HG03457 (cell line): ENCODE data around the gene RFC4.

Experiments used
- ATAC-seq: cut with Tn5 transposase; IDR thresholded peaks from one replicate; pipeline ENCODE4 v1.9.1; 2021; ENCODE audit warnings: moderate number of reproducible peaks; ENCODE audit not compliant: unreplicated experiment

The RFC4 gene

DNA sequence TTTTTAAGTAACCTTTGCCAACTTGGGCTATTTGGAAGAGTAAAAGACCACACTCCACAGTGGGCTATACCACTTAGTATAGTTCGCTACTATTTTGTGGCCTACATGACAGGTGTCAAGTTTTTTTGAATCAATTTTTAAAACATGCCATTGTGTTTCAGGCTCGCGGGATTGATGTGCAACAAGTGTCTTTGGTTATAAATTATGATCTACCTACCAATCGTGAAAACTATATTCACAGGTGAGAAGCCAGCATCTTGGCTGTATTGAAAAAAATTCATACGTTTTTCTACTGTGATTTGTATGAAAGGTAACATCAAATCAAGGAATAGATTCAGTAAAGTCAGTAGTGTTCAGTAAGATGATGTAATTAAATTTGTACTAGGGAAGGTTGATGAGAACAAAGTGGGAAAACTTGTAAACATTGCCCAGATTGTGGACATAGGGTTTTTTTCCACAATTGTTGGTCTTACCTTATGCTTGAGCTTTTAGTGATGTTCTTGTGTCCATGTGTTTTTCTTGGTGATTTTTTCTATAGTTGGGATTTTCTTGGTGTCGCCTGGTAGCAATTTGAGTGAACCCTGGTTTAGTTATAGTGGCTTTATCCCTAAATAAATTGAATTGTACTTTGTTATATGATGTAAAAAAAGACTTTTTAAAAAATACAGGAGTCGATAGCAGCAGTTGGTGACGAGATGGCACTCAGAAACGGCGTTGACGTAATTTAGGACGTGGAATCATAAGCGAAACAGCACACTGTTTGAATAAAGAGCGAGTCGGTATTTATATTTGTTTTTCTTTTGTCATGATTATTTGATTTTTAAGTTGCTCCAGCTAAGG, 18.4 kb downstream of the RFC4 start:
- no peak for ATAC-seq

DNA sequence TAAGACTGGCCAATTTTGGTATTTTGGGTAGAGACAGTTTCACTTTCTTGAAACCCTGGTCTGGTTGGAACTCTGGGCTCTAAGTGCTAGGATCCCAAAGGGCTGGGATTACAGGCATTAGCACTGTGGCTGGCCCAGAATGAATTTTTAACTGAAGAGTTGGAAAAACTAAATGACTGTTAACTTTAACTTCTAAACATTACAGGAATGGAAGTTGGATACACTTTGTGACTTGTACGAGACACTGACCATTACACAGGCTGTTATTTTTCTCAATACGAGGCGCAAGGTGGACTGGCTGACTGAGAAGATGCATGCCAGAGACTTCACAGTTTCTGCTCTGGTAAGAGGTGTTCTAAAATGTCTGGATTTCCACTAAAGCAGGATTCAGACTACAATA, 19.4 kb downstream of the RFC4 start:
- ATAC-seq, result no peak

DNA sequence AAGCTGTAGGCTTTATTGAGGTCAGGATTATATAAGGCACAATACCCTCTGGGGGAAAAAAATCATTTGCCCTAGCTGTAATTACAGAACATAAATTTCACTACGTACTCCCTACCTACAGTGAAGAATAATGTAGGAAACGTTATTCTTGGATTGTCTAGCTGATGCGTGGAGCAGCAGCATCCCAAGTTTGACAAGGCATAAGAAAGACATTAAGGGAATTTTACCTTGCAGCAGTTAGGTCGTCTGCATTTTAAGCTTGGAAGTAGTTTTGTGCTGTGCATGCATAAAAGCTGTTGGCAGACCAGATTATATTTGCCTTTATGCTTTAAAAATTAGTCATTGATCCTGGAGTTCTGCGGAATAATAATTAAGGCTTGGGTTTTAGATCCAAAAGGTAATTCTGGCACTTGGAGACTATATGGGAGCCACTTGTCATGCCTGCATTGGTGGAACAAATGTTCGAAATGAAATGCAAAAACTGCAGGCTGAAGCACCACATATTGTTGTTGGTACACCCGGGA, 20.7 kb downstream of the RFC4 start:
- no peak for ATAC-seq

DNA sequence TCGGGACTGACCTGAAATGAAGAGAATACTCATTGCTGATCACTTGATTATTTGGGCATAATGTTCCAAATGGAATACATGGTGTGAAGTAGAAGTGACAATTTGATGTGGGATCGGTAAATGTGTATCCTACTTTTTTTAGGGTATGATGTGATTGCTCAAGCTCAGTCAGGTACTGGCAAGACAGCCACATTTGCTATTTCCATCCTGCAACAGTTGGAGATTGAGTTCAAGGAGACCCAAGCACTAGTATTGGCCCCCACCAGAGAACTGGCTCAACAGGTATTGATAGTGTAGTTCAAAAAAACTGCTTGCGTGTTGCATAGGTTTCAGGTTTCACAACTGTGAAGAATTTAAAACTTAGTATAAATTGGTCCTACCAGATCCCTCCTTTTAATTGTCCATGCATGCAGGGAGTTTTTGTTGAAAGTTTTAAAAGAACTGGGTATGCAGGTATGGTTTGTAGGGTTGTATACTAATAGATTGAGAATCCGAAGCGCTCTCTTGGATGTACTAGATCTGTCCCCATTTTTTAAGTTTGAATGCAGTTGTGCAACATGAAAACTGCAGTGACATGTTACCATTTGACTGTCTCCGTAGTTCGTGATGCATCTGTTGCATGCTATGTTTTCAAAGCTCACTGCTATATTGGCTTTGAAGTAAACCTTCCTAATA, 21.3 kb downstream of the RFC4 start:
- no peak for ATAC-seq

DNA sequence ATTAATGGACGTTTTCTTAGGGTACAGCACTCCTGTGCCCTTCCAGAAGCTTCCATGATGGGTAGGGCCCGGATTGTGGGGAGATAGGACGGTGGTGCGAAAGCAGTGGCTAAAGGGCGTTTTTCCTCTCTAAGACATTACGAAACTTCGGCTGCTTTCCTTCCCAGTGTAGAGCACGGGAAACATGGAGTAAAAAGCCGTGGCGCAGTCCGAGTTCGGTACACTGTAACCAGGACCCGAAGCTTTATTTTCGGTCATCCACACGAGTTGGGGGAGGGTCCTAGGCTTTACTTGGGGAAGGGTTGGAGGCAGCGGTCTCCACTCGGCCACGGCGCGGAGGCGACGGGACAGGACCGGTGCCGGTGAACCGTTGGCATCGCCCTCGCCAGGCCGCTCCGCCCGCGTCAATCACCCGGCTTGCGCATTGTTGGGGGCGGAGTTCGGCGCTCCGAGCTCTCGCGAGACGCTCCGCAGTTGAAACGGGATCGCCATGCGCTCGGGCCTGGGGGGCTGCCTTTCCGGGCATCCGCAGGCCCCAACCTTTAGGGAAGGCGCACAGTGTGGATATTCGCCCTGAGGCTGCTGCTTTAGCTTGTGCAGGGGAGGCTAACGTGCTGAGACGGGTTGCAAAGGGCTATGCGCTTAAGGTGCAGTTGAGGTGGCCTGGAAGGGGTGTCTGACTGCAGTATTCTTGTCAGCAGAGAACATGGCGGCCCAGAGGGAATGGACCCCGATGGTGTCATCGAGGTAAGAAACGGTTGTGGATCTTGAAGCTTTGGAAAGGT, 22.4 kb downstream of the RFC4 start:
- peak; percentile 51 for ATAC-seq

DNA sequence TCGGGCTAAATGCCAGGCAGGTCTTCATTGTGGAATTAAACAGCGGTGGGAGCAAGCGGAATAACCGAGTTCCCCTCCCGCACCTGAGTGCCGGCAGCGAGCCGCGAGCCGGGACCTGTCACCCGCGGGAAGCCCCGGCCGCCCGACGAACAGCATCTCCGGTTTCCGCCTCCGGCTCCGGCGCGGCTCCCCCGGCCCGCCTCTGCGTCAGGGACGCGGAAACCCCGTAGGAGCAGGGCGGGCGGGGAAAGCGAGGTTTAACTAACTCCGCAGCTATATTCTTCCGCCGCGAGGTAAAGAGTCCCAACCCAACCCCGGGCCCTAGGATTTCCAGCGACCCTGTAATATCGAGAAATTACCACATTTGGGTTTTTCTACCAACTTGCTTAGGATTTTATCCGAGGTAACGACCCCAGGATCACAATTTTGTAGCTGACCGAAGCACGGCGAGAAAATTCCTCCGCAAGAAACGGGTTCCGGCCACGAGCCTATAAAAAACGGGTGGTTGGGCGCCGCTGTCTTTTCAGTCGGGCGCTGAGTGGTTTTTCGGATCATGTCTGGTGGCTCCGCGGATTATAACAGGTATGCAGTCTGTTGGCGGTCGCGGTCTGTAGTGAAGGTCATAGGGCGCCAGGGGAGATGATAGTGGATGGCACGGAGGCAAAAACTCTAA, 23.1 kb downstream of the RFC4 start, which contains the start of gene EIF4A2:
EIF4A2 (plus strand) TSS at position 520 of the 673 bp plus-strand sequence; CDS start at position 554, 34 bp downstream.
- peak; percentile 56 for ATAC-seq

DNA sequence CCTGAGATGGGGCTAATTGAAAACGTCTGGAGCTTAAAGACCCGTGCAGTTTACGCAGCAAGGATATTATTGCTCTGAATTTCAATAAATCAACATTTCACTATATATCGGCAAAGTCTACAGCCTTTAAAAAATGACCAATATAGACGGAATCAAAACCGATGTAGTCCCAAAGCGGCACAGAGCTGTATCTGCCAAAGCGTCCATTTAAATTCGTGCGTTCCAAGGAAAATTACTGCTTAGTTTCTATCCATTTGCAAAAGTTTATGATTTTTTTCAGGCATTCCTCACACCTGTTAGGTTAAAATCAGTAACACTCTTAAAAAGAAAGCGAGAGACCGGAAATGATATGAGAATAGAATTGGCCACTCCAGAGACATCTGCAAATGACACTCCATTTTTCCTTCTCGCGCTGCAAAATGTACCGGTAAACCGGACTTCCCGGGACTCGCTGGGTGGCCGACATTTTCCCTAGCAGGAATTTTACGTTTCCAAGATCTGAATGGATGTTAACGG, 23.7 kb downstream of the RFC4 start:
- peak; percentile 9 for ATAC-seq

DNA sequence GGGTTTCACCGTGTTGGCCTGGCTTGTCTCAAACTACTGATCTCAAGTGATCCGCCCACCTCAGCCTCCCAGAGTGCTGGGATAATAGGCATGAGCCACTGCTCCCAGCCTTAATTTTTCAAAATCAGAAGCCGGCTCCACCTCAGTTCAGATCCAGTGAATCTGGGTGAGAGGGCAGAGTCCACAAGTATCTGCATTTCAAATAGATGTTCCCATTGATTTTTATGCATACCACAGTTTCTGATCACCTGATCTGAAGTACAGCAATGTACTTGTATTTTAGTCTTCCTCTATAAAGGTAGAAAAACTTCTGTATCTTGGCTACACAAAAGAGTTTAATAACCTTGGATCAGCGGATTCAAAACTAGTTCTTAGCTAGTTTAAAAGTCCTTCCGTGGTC, 27.1 kb downstream of the RFC4 start:
- no peak for ATAC-seq

DNA sequence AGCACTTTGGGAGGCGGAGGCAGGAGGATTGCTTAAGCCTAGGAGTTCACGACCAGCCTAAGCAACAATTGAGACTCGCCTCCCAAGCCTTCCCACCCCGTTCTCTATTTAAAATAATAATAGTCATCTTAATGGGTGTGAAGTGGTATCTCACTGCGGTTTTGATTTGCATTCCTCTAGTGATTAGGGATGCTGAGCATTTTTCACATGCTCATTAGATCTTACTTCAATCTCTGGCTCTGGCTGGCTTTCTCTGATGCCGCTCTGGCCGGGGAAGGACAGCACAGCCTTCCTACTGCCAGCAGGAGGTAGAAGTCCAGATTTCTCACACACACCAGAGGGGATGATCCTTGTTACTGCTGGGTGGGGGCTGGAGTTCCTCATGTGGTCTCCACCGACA, 30.3 kb downstream of the RFC4 start:
- no peak for ATAC-seq

DNA sequence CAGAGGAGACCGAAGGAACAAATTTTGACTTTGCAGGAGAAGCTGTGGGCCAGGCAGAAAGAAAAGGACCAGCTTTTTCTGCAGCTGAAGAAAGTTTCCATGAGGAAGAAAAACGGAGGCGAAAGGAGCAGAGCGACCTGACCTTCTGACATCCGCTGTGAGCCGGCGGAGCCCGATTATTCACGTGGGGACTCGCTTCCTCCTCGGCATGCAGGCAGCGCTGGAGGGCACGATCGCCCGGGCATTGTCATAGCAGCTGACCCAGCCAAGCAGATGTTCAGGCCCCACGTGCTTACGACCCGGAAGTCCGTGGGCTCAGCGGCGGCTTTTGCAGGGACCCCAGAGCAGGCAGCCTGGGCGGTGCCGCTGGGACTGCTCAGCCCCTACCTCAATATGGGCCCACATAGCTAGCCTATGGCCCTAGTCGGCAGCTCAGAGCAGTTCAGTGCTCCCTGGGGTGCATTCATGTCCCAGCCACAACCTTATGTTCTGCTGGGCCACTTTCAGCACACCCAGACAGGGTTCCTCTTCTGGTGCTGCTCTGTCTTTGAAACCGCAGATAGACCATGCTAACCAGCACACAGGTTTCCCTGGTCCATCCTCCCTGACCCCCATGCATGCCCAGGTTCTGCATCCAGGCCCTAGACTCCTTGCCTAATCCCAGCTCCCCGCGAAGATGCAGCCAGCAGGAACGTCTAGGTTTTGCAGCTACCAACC, 33.4 kb downstream of the RFC4 start:
- ATAC-seq, result peak; percentile 79

DNA sequence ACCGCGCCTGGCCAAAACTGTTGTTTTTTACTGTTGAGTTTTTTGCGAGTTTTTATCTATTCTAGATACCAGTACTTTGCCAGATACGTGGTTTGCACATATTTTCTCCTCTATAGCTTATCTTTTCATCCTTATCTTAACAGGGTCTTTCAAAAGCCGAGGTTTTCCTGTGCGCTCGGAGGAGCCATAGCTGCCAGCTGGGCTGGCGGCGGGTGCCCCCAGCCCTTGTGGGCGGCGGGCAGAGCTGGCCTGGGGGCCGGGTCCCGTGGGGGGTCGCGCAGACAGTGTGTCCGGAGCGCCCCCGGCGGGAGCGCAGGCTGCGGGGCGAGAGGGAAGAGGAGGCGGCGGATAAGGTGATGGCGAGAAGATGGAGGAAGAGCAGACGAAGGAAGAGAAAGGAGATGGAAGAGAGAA, 34.0 kb downstream of the RFC4 start:
- peak; percentile 26 for ATAC-seq

DNA sequence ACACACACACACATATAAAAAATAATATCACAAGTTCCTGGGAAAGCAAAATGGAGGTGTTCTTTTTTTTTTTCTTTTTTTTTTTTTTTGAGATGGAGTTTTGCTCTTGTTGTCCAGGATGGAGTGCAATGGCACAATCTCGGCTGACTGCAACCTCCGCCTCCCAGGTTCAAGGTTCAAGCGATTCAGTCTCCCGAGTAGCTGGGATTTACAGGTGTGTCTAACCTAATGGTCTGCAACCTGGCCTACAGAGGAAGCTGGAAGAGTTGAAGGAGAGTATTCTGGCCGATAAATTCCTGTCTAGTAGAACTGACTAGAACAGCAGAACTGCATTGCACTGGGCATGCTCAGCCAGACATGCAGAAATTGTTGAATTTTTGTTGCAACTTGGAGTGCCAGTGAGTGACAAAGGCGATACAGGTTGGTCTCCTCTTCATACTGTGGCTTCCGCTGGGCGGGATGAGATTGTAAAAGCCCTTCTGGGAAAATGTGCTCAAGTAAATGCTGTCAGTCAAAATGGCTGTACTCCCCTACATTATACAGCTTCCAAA, 45.3 kb downstream of the RFC4 start:
- no peak for ATAC-seq

DNA sequence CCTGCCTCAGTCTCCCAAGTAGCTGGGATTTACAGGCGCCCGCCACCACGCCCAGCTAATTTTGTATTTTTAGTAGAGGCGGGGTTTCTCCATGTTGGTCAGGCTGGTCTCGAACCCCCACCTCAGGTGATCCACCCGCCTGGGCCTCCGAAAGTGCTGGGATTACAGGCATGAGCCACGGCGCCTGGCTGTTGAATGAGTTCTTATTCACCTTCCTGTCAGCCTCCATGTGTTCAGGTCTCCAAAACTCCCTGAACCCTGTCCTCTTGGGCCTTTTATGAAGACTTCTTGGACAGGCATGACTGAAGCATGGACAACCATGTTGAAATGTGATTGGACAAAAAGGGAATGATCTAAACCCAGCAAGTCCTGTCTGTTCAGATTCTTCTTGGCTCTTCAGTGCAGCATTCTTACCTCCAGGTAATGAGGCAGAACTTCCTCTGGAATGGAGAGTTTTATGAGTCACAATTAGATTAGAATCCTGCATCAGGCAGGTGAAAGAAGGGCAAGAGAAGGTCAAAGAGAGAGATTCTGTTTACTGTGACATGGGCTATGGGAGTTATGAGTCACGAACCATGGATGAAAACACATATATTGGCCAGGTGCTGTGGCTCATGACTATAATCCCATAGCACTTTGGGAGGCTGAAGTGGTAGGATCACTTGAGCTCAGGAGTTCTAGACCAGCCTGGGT, 46.0 kb downstream of the RFC4 start:
- ATAC-seq, result no peak

DNA sequence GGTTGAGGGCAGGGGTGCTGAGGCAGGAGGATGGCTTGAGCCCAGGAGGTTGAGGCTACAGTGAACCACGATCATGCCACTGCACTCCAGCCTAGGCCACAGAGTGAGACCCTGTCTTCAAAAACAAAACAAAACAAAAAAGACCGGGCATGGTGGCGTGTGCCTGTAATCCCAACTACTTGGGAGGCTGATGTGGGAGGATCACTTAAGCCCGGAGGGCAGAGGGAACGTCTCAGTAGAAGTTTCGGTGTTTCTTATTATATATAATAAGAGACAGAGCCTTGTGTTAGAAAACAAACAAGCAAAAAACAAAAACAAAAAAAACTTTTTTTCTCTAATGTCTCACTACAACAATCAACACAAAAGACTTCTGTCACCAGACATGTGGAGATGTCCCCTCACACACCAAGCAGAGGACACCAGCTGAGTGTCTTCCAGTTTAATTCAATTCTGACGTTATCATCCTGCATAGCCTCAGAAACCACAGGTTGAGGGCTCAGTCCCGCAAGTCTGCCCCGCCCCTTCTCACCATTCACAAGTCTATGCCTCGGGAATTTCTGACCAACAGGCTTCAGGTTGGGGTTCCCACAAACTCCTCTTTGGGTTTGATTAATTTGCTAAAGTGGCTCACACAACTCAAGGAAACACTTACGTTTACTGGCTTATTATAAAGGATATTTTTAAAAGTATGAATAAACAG, 46.9 kb downstream of the RFC4 start:
- ATAC-seq, result no peak

DNA sequence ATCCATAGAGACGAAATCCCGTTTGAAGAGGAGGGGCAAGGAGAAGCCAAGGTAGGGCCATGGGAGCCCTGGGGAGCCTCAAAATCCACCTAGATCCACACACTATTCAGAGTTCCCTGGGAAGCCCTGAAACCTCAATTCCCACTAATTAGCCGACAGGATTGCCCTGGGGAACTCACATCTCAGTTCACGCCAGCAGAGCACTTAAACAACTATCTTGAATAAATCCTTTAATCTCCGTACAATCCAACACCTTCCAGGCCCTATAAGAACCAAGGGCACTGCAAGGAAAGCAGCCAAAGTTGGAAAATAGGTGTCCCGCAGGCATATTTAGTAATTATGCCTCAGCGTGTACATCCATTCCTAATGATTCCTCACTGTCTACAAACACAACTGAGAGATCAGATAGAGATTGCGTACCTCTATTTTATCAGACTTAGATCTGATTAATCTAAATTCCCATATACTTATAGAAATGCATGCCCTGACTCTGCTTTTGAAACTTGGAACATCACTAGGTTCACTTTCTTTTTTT, 48.5 kb downstream of the RFC4 start:
- ATAC-seq, result no peak

DNA sequence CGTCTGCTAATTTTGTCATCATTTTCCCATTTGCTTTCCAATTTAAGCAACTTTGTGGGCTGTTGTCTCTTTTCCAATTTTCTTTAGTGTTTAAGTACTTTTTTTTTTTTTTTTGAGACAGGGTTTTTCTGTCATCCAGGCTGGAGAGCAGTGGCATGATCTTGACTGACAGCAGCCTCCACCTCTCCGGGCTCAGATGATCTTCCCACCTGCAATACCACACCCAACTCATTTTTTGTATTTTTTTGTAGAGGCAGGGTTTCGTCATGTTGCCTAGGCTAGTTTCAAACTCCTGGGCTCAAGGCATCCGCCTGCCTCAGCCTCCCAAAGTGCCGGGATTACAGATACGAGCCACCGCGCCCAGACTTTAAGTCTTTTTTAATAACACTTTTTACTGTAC, 49.1 kb downstream of the RFC4 start:
- no peak for ATAC-seq

DNA sequence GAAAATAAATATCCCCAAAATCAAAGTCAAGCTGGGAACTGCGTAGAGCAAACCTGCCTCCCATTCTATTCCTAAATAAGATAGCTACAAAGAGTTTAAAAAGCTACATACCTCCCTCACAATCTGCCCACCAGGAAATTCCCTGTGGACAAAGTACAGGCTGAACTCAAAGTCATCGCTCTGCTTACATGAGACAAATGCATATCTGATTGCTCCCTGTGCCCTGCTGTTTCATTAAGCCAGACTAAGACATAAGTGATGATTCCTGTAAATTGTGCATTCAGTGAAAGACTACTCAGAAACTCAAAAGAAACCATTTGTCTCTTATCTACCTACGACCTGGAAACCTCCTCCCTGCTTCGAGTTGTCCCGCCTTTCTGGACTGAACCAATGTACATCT, 51.4 kb downstream of the RFC4 start:
- ATAC-seq, result no peak

DNA sequence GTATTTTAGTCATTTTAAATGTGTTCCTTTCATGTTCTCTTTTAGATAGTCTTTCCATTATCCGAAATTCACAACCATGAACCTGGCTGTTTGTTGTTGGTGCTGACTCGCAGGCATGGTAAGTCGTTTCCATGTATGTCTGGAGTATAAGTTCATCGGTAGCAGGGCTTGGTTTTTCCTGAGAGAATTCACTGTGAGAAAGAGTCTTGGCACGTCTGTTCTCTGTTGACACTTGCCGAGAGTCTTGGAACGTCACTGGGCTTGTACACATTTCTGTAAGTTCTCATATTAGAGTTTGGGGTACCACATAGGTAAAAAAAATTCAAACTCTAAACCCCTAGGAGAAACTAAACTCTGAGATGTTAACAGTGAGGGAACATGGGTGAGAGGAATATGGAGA, 52.3 kb downstream of the RFC4 start:
- ATAC-seq, result no peak
